GM19438 (cell line): Measurements from ENCODE around the gene C19orf47.

ENCODE experiments used
- ATAC-seq: cut with Tn5 transposase; IDR thresholded peaks from one replicate; pipeline ENCODE4 v1.9.1; 2021; ENCODE audit warnings: low read depth; ENCODE audit not compliant: unreplicated experiment

C19orf47 gene, protein sequence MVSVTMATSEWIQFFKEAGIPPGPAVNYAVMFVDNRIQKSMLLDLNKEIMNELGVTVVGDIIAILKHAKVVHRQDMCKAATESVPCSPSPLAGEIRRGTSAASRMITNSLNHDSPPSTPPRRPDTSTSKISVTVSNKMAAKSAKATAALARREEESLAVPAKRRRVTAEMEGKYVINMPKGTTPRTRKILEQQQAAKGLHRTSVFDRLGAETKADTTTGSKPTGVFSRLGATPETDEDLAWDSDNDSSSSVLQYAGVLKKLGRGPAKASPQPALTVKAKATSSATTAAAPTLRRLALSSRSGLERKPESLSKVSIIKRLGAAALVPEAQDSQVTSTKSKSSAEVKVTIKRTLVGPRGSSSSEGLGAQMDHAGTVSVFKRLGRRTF

DNA sequence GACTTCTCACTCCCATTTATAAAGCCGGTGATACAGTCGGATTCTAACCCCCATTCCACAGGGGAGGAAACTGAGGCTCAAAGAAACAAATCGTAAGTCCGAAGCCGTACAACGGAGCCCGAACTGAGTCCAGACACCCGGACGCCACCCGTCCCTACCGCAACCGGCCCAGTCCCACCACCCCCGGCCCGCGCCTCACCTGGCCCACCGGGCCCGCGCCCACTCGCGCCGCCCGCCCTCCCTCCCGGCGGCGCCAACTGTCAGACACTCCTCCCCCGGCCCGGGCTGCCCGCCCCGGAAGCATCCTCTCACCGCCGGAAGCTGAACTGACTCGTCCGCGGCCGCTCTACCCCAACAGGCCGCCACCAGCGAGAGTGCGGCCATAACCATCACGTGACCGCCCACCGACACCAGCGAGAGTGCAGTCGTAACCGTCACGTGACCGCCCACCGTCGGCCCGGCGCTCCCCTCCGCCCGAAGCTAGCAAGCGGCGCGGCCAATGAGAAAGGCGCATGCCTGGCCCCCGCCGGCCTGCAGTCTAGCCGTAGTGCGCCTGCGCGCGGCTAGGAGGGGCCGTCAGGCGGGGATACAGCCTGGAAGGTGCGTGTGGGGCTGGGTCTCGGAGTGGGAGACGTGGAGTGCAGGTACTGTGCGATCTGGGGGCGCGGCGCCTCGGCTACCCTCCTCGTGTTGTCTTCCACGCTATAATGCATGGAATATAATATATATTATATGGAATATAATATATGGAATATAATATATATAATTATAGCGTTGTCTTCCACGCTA is at the start of gene C19orf47, which contains the start of gene PLD3:
Gene C19orf47 (minus strand): TSS at position 273 of the 789 bp plus-strand sequence. CDS start 6,540 bp downstream, outside the sequence.
Gene PLD3 (plus strand): TSS at position 571 of the 789 bp plus-strand sequence. CDS start 17,789 bp downstream, outside the sequence.
- ATAC-seq: peak; percentile 88

DNA sequence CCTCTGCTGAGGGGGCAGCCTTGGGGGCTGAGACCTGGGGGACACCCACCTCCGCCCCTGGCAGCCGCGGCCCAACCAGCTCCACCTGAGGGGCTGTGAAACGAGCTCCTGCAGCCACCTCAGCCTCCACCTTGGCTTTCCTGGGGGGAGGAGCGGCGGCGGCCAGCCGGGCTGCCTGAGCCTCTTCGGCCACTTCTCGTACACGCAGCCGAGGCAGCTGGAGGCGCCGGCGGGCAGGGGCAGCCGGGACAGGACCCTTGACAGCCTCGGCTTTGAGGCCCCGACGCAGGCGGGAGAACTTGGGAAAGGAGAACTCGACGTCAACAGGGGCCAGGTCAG is 49.3 kb upstream of the C19orf47 start:
- ATAC-seq: no peak

DNA sequence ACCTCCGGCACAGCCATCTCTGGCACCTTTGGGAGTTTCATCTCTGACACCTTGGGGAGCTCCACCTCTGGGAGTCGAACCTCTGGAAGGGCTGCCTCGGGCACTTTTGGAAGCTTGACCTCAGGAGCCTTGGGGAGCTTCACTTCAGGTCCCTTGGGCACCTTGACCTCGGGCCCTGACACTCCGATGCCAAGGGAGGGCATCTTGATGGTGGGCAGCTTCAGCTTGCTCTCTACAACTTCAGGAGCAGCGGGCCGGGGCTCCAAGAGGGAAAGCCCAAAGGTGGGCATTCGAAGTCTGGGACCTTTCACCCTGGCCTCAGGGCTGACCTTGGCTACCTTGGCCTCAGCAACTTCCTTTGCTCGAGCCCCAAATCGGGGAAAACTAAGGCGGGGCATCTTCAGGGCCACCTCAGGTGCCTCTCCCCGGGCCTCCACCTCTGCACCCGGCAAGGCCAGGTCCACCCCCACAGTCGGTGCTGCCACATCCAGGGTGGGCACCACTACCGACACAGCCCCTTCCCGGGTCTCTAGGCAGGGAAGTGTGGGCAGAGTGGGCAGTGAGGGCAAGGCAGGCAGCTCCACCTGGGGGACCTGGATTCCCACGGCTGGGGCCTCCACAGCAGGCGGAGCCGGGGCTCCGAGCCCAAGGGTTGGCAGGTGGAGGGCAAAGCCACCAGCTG is 48.8 kb upstream of the C19orf47 start:
- ATAC-seq: no peak

DNA sequence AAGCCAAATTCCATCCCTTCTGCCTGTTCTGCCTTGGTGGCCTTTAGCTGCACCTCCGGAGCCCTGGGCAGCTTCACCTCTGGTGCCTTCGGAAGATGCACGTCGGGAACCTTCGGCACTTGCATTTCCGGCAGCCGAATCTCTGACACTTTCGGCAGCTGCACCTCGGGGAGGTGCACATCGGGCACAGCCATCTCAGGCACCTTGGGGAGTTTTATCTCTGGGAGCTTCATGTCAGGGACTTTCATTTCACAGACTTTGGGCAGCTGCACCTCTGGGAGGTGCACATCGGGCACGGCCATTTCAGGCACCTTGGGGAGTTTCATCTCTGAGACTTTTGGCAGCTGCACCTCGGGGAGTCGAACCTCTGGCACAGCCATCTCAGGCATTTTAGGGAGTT is 47.8 kb upstream of the C19orf47 start:
- ATAC-seq: no peak

DNA sequence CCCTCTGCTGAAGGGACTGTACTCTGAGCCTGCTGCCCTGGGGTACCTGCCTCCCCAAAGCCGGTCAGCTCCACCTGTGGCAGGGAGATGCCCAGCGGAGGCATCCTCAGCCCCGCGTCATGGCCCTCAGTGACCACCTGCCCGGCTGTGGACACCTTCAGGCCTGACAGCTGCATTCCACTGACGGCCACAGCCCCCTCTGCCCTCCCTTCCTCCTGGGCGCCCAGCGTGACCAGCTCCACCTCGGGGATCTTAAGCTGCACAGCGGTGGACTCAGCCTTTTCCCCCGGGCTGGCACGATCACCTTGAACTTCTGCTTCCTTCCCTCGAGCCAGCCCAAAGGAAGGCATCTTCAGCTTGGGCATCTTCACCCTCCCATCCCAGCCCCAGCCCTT is 46.6 kb upstream of the C19orf47 start:
- no peak for ATAC-seq

DNA sequence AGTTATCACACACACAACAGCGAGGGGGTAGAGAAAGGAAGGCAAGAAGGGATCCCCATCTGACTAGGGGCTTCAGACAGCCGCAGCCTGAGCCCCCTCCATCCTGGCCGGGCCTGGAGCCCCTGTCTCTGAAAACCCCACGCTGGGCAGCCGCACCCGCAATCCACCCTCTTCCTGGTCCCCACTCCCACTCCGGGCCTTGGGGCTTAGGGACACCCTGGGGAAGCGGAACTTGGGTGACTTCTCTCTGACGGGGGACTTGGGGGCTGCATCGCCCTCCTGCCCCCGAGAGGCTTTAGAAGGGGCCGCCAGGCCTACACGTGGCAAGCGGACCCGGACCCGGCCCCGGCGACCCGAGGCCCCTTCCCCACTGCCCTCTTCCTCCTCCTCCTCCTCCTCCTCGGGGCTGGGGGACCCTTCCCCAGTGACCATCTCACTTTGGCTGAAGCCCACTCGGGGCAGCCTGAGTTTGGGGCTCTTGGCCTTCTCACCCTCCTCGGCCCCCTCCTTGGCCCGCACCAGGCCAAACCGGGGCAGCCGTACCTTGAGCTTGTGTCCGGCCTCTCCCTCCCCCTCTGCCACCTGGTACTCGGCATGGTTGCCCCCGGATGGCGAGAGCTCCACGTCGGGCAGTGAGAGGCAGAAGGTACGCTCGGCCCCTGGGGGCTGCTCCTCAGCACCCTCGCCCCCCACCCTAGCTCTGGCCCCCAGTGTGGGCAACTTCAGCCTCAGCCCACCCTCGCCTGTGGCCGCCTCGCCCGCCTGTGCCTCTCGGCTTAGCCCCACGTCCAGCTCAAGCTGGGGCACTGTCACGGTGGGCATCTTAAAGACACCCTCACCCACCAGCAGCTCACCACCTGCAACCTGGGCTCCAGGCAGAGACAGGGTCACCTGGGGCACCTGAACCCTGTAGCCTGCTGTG is 46.0 kb upstream of the C19orf47 start:
- ATAC-seq: no peak

DNA sequence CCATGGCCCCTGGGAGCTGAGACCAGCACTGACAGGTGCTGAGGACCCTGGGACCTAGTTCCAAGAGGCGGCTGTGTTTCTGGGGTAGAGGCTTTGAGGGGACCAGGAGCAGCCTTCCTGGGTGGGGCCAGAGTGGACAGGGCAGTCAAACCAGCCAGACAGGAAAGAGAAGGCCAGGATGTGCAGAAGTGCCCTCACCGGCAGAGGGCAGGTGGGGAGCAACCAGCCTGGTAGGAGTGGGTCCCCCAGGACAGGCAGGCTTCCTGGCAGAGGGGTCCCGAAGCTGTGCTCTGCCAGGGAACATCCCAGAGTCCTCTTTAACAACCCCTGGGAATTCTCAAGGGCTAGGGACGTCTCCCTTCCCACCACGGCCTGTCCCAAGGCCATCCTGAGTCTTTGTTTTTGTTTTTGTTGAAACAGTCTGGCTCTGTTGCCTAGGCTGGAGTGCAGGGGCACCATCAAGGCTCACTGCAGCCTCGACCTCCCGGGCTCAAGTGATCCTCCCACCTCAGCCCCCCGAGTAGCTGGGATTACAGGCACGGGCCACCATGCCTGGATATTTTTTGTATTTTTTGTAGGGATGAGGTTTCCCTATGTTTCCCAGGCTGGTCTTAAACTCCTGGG is 44.8 kb upstream of the C19orf47 start:
- ATAC-seq: no peak

DNA sequence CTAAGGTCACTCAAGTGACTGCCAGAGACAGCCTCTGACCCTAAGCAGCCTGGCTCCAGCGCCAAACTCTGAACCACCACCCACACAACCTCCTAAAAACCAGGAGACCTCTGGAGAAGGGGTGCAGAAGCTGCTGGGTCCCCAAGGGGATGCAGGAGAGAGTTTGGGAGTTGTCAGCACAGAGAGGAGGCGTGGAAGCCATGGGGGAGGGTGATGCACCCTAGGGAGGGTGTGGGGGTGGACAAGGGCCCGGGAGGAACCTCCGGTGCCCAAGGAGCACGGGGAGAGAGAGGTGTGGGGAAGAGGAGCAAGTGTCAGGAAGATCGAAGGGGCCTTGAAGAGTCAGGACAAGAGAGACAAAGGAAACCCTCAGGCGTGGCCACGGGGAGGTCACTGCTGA is 43.9 kb upstream of the C19orf47 start:
- no peak for ATAC-seq

DNA sequence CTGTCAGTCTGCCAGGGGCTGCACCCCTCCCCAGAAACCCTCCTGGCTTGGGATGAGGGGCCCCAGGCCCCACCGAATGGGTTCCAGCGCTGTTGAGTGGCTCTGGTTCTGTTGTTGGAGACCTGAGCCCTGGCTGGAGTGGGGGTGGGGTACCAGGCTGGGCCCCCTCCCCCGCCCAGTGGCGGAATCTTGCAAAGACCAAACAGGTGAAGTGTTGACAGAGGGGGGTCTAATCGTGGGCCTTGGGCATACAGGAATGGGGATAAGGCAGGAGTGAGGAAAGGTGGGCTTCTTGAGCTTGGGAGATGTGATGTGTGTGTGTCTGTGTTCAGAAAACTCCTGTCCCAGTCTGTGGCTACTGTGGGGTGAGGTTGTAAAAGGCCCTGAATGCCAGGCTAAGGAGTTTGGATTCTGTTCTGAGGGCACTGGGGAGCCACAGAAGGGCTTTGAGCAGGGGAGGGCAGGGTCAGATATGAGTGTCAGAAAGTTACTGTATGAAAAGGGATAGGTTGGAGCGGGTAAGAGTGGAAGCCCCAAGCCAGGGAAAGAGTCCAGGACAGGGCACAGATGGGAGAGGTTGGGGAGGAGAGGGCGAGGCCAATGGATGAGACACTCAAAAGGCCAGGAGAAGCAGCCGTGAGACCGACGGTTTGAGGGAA is 42.0 kb upstream of the C19orf47 start, which contains the start of gene HIPK4:
Gene HIPK4 (minus strand): TSS at position 98 of the 659 bp plus-strand sequence. CDS start 279 bp downstream, outside the sequence.
- ATAC-seq: no peak

DNA sequence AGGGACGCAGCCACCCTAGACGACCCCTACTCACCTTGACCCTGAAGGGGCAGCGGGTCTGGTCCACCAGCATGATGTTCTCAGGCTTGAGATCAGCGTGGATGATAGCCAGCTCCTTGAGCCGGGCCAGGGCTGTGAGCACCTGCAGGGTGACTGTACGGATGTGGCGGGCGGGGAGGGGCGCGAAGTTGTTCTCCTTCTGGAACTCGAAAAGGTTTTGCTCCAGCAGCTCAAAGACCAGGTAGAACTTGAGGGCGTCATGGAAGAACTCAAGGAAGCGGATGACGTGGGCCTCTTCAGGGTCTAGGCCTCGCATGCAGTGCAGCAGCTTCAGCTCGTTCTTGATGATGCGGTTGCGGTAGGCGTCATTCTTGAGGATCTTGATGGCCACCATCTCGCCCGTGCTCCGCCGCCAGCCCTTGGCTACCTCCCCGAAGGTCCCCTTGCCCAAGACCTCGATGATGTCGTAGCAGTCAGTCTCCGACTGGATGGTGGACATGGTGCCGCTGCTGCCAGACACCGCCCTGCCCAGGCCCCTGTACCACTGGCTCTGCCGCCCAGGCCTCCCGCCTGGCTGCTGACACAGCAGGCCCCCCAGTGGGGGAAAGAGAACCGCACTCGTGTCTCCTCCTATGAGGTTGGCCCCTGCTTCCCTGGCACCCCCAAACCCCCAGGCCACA is 41.3 kb upstream of the C19orf47 start:
- ATAC-seq: no peak

DNA sequence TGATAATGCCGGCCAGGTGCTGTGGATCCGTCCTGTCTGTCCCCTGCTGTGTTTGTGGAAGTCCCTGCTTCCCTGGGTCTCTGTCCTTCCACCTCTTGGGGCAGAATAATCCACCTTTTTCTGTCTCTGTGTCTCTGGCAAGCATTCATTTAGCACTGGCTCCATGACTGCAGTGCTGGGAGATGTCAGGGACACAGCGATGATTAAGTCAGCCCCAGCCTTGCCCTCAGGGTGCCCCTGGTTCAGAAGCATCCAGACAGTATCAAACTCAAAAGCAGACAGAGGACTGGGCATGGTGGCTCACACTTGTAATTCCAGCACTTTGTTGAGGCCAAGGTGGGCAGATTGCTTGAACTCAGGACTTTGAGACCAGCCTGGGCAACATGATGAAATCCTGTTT is 40.3 kb upstream of the C19orf47 start:
- ATAC-seq: no peak

DNA sequence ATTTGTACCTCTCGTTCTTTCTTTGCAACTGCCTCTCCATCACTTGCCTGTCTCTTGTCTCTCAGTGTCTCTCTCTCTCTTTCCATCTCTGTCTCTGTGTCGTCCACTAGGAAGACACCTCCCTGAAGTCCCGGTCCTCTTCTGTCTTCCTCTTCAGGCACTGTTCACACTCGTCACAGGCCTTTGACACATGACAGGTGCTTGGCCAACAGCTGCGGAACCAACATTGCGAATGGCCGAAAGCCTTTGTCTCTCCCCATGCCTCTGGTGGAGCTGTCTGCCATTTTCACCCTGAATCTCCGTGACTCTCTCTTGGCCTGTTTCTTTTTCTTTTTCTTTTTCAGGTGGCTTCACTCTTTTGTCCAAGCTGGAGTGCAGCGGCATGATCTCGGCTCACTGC is 39.0 kb upstream of the C19orf47 start:
- ATAC-seq: no peak

DNA sequence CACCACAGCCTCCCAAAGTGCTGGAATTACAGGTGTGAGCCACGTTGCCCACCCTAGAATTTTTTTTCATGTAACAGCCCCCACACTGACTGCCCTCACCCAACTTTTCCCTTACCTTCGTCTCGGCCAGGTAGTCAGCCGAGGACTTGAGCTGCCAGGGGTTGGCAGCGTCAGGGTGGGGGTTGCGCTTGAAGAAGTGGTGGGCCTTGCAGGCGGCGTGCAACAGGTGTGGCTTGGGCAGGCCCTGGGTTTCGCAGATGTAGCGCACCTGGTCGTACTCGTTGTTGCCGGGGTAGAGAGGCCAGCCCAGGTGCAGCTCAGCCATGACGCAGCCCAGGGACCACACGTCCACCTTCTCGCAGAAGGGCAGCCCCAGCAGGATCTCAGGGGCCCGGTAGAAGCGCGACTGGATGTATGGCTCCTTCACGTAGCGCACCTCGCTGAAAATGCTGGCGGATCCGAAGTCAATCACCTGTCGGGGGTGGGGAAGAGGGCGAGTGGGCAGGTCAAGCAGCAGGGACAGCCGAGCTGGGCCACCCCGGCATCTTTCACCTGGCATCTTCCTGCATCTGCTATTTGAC is 35.6 kb upstream of the C19orf47 start:
- ATAC-seq: no peak

DNA sequence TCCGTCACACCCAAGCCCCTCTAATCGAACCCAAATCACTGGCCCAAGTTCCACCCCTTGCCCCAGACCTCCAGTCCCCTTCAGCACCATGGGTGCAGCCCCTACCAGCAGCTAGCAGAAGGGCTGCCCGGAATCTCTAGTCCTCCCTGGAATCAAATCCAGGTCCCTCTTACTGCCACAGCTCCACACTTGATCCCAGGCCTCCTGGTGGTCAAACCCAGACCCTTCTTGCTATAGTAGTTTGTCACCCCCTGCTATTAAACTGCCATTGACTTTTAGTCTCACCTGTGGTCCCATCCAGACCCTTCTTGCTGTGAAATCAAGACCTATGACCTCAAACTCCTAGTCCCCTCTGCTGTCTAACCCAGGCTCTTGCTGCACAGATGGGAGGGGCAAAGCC is 33.1 kb upstream of the C19orf47 start:
- ATAC-seq: no peak

DNA sequence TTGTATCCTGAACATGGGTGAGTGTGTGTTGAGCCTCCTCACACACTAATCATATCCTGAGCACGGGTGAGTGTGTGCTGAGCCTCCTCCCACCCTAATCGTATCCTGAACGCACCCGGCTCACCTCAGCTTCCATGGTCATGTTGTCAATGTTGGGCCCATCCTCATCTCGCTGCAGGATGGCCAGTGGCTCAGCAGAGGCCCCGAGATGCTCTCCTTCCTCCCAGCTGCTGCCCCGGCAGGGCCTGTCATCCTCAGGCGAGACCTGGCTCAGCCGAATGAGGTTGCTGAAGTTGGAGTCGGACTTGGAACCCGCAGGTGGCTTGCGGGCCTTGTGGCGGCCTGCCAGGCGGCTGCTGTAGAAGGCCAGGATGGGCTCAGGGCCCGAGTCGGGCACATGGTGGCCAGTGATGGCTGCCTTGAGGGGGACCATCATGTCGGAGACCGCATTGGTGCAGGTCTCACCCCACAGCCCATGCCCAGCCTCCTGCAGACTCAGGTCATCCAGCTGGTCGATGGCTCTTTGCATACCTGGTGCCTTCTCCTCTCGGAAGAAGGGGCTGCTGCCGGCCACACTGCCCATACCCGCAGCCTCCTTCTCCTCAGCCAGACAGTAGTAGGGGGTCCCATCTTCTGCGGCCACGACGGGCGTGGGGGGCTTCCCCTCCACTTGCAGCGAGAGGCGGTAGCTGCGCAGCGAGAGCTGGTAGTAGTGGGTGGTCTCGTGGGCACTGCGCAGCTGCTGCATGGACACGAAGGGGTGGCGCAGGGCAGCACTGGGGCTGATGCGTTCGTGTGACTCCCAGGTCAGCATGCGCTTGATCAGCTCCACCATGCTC is 32.2 kb upstream of the C19orf47 start:
- ATAC-seq: no peak

DNA sequence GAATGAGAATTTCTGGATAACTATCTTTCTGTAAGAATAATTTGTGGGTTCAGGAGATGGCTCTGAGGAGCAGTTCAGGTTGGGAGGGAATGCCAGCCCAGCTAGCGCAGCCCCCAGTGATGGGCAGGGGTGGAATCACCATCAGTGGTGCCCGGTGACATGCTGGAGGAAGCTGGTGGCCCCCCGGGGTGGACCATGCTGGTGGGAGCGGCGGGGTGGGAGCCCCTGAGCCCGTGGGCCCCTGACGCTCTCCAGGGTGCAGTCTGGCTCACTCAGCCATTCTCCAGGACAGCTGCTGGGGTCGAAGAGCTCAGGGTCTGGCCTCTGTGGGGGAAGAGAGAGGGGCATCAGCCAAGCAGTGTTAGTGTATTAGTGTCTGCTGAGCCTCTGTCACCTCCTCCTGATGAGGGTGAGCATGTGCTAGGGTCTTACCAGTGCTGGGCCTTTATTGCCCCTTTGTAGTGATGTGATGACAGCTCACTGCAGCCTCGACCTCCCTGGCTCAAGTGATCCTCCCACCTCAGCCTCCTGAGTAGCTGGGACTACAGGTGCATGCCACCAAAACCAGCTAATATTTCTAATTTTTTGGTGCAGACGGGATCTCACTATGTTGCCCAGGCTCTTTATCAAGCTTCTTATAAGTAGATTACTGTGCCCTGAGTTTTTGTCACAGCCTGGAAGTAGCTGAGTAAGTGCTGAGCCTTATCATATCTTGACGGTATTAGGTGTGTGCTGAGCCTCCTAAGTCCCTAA is 31.4 kb upstream of the C19orf47 start:
- no peak for ATAC-seq

DNA sequence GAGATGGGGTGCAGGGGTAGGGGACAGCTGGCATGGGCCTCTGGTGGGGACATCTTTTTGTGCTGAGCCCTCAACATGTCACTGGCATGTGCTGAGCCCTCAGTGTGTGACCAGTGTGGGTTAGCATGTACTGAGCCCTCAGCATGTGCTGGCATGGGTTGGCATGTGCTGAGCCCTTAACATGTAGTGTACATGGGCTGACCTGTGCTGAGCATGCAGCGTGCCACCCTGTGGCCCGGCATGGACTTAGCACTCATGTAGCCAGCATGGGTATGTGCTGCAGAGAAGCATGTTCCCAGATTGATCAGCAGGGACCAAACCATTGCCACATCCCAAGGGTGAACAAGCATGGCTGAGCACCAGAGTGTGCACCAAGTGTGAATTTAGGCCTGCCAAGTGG is 30.3 kb upstream of the C19orf47 start:
- ATAC-seq: no peak
